Transverse colon (tissue), 4 donors: Measurements from ENCODE around the gene EPB41L4B. TPM values are rescaled to one million over a fixed set of nuclear protein-coding genes. Genes with fewer than 3 reads are reported as not detected.

Experiments
- DNase-seq: peaks from one replicate; pipeline ENCODE4 v3.0.0-alpha.2; 2019
- H3K27ac ChIP-seq, 4 donors: fragments of 200-600 bp; sonication (generic); 2 replicates each; pipeline ENCODE4 v1.5.1; 2016 to 2018; ENCODE audit warnings: inconsistent platforms in 4 of 4
- H3K27me3 ChIP-seq: fragments of 200-600 bp; sonication (generic); 2 replicates; pipeline ENCODE4 v1.5.1; 2017; ENCODE audit warnings: inconsistent platforms
- H3K36me3 ChIP-seq, 4 donors: fragments of 200-600 bp; sonication (generic); 2 replicates each; pipeline ENCODE4 v1.5.1; 2017 to 2019; ENCODE audit warnings: inconsistent platforms in 4 of 4
- H3K4me1 ChIP-seq, 4 donors: fragments of 200-600 bp; sonication (generic); 2 replicates each; pipeline ENCODE4 v1.5.1; 2017 to 2020; ENCODE audit warnings: inconsistent platforms in 4 of 4
- H3K4me3 ChIP-seq, 4 donors: fragments of 200-600 bp; sonication (generic); 1 replicate in 1 of 4; 2 replicates in 3 of 4; pipeline versions ENCODE4 v1.5.1 to v1.6.1; 2017 to 2019; ENCODE audit warnings: inconsistent platforms in 4 of 4
- H3K9me3 ChIP-seq, 2 donors: fragments of 200-600 bp; sonication (generic); 2 replicates each; pipeline ENCODE4 v1.5.1; 2017 to 2019; ENCODE audit warnings: inconsistent platforms in 2 of 2
- EP300 ChIP-seq: sonication (generic); formaldehyde crosslinking; IDR thresholded peaks from one replicate; pipeline ENCODE4 v1.6.1; 2017; ENCODE audit warnings: antibody characterized with exemption, low read depth
- POLR2A ChIP-seq: fragments of 450-650 bp; IDR thresholded peaks from one replicate; pipeline ENCODE4 v1.6.1; 2016; ENCODE audit warnings: antibody characterized with exemption, mild to moderate bottlenecking, moderate library complexity
- POLR2AphosphoS5 ChIP-seq, 3 donors: sonication (generic); formaldehyde crosslinking; IDR thresholded peaks; one replicate each; pipeline ENCODE4 v1.6.1; 2016; ENCODE audit warnings: antibody characterized with exemption in 3 of 3
- WGBS, 2 donors: methylation state at CpG; one replicate each; pipeline ENCODE4 v1.1.5; 2018; ENCODE audit warnings: low coverage in 1 of 2; 5-methylcytosine and 5-hydroxymethylcytosine counted together
- in situ Hi-C, 4 donors: fragments of 200-750 bp; cut with MboI; loops; one replicate each; pipeline versions ENCODE4 v1.15.0 to v1.15.1; 2017; ENCODE audit warnings: low sequenced_read_pairs in 3 of 4, low pct_ligation_motif_present in 1 of 4, low pct_unique_long_range_greater_than_20kb in 1 of 4
- intact Hi-C: fragments of 100-400 bp; cut with DNase I; formaldehyde crosslinking; loops from one replicate; pipeline ENCODE4 v1.15.1; 2023; ENCODE audit warnings: low total_unique reads
- total RNA-seq, 4 donors: library from RNA; depleted of rRNA; stranded (reverse); fragments of >200 nt; gene quantifications; one replicate each; pipeline ENCODE4 v1.1.0, GENCODE V29; 2016
- TF ChIP-seq, protein P1 (sequence below), 5 experiments: fragments of 200-600 bp in 3 of 5; fragments of 450-650 bp in 2 of 5; sonication (generic) in 3 of 5; IDR thresholded peaks; 1 replicate in 2 of 5; 2 replicates in 3 of 5; pipeline ENCODE4 v1.5.1; 2016 to 2017; ENCODE audit warnings: antibody characterized with exemption in 5 of 5, inconsistent platforms in 3 of 5, mild to moderate bottlenecking in 2 of 5, moderate library complexity in 1 of 5

Gene EPB41L4B
- total RNA-seq, 4 donors from 2014 or later = 76.8 to 159 (median 110) TPM

DNA sequence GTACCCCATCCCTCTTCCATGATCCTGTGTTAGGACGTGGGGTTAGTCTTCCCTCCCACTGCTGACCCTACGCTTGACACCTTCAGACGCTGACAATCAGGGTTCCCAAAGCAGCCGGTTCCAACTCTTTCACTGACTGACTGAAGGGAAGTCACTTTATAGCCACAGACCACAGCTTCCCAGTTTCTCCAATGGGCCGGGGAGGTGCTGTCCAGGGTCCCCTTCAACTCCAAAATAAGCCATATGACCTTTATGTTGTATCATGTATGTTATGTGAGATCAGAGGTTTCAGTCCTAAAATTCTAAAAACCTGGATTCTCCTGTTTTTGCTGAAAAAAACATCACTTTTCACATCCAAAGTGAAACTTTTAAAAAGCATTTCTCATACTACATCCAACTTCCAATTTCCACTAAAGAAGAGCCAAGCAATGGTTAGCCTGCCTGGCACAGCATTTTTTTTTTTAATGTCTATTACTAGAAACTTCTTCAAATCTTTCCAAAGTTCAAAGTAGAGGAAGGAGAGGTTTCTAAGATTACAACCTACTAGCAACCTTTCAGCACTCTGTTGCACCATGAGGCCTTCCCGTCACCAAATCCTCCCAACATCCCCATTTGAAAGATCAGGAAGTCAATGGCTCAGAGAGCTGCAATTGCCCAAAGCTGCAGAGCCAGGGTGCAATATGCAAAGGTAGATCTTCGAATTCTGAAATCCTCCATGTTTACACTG lies 5.2 kb downstream of the EPB41L4B start:
- H3K27me3 ChIP-seq = peaks cover 21% of the 10 kb centered on the region
- in situ Hi-C loops = loop anchor here in 1 of 4 donors (5.0 kb wide), 1 partner anchor 68 kb away; no protein-coding TSS in a partner anchor
- WGBS, 2 donors = 50 to 60% methylated on average over 1 to 7 of the region's 7 CpGs
- no peak overlapping the region for H3K4me3 ChIP-seq
- H3K27ac ChIP-seq = peak overlapping the region; percentile 80 to 93 (median 86)
- TF ChIP-seq EP300 = no peak
- peaks cover 11 to 66% (median 36%) of the 10 kb centered on the region in 4 donors for H3K4me1 ChIP-seq
- DNase-seq = no peak
- intact Hi-C loops = loop anchor here (10.0 kb wide), 1 partner anchor 381 kb away; the partner anchor contains the start of genes ABITRAM and ELP1
- H3K36me3 ChIP-seq = no peaks in the 10 kb centered on the region
- no peaks in the 10 kb centered on the region for H3K9me3 ChIP-seq

DNA sequence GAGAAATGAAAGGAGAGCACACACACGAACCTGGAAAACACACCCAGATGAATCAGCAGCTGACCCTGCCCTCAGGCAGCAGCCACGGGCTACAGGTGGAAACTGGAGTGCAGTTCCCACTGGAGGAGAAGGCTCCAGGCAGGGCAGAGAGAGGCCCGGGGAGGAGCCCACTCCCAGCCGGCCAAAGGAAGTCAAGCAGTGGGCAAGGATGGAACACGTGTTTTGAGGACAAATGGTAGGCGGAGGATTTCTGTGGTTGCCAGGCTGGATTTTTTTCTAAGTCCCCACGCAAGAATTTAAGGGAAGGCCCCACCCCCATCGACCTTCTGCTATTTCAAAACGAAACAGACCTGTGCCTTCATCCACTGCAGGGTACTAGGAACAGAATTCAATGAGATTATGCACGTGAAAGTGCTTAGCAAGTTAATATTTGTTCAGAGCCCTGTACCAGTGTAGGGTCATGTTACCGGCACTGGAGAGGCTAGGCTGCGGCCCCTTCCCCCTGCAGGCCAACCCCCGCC lies 6.8 kb downstream of the EPB41L4B start:
- intact Hi-C loops (loop anchor here (10.0 kb wide), 1 partner anchor 379 kb away; the partner anchor contains the start of genes ABITRAM and ELP1), in situ Hi-C loops (no loop called here)
- peak; percentile 42 for DNase-seq
- Histone ChIP-seq H3K36me3 (no peaks in the 10 kb centered on the region), H3K9me3 (no peaks in the 10 kb centered on the region), H3K27me3 (peaks cover 12% of the 10 kb centered on the region), H3K27ac (peak overlapping the region; percentile 7 to 81 (median 60)), H3K4me3 (no peak overlapping the region), H3K4me1 (peaks cover 20 to 79% (median 50%) of the 10 kb centered on the region in 4 donors)
- peak in 2 of 3 donors; percentile 5 to 29 for TF ChIP-seq POLR2AphosphoS5 (IDR thresholded peaks at IDR 0.05)
- TF ChIP-seq, protein P1, sequence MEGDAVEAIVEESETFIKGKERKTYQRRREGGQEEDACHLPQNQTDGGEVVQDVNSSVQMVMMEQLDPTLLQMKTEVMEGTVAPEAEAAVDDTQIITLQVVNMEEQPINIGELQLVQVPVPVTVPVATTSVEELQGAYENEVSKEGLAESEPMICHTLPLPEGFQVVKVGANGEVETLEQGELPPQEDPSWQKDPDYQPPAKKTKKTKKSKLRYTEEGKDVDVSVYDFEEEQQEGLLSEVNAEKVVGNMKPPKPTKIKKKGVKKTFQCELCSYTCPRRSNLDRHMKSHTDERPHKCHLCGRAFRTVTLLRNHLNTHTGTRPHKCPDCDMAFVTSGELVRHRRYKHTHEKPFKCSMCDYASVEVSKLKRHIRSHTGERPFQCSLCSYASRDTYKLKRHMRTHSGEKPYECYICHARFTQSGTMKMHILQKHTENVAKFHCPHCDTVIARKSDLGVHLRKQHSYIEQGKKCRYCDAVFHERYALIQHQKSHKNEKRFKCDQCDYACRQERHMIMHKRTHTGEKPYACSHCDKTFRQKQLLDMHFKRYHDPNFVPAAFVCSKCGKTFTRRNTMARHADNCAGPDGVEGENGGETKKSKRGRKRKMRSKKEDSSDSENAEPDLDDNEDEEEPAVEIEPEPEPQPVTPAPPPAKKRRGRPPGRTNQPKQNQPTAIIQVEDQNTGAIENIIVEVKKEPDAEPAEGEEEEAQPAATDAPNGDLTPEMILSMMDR (IDR thresholded peaks at IDR 0.05) = no peak
- TF ChIP-seq EP300 = no peak
- TF ChIP-seq POLR2A = peak; percentile 30
- 46 to 66% methylated on average over 10 to 13 of the region's 13 CpGs for WGBS, 2 donors

DNA sequence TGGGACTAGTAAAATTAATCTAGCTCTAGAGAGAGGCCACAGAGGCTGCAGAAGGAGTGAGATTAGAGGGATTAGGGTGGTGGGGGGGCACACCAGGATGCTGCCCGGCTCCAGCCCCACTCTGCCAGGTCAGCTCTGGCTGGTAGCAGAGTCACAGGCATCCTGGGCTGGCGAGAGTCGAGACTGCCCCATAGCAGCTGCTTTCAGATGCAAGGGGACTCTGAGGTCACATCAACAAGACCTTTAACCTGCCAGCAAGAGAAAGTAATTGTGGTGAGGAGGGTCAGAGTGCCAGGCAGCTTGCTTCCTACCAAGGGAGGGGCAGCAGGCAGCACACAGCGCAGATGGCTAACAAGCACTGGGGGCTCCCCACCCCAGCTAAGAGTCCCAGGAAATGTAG lies 7.5 kb downstream of the EPB41L4B start:
- in situ Hi-C loops = no loop called here
- TF ChIP-seq POLR2A (no peak), POLR2AphosphoS5 (IDR thresholded peaks at IDR 0.05) (peak in 1 of 3 donors; percentile 8)
- H3K27me3 ChIP-seq = peaks cover 5% of the 10 kb centered on the region
- H3K4me3 ChIP-seq = no peak overlapping the region
- peak; percentile 43 for DNase-seq
- no peaks in the 10 kb centered on the region for H3K36me3 ChIP-seq
- intact Hi-C loops = loop anchor here (10.0 kb wide), 1 partner anchor 379 kb away; the partner anchor contains the start of genes ABITRAM and ELP1
- H3K9me3 ChIP-seq = no peaks in the 10 kb centered on the region
- H3K27ac ChIP-seq = peak overlapping the region; percentile 7 to 81 (median 60)
- 53 to 100% methylated on average over 1 to 4 of the region's 4 CpGs for WGBS, 2 donors
- H3K4me1 ChIP-seq = peaks cover 25 to 81% (median 54%) of the 10 kb centered on the region in 4 donors

GRCh38 chr9:109312783-109313182 lies 8.1 kb downstream of the EPB41L4B start:
- no peak for DNase-seq
- TF ChIP-seq EP300 = no peak
- TF ChIP-seq, protein P1 (IDR thresholded peaks at IDR 0.05) = no peak
- TF ChIP-seq POLR2A = no peak
- no peak for TF ChIP-seq POLR2AphosphoS5 (IDR thresholded peaks at IDR 0.05)
- WGBS, 2 donors = 81 to 87% methylated on average over 5 to 7 of the region's 7 CpGs
- H3K4me3 ChIP-seq = no peak overlapping the region
- H3K4me1 ChIP-seq = peaks cover 28 to 81% (median 60%) of the 10 kb centered on the region in 4 donors
- intact Hi-C loops = loop anchor here (10.0 kb wide), 1 partner anchor 378 kb away; the partner anchor contains the start of genes ABITRAM and ELP1
- H3K9me3 ChIP-seq = no peaks in the 10 kb centered on the region
- H3K27me3 ChIP-seq = peaks cover 3% of the 10 kb centered on the region
- H3K27ac ChIP-seq = peak overlapping the region in 3 of 4 donors; percentile 55 to 81 (median 66)
- in situ Hi-C loops = no loop called here
- H3K36me3 ChIP-seq = no peaks in the 10 kb centered on the region

DNA sequence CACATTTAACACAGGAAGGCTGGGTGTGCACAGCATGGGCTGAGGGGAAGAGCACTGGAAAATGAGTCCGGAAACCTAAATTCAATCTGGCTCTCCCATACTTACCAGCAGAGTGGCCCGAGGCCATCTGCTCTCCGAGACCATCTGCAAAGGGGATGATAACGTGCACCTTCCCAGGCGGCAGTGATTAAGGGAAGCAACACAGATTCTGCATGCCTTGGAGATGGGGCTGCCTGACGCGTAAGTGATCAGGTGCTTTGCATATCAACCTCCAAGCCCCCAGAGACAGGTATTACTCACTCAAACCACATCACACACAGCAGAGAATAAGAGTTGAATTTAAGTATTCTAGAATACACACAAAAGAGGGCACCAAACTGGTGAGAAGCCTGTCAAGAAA lies 9.1 kb downstream of the EPB41L4B start:
- no peak for DNase-seq
- Histone ChIP-seq H3K27ac (no peak overlapping the region), H3K9me3 (no peaks in the 10 kb centered on the region), H3K4me3 (no peak overlapping the region), H3K36me3 (no peaks in the 10 kb centered on the region), H3K27me3 (no peaks in the 10 kb centered on the region), H3K4me1 (peaks cover 27 to 77% (median 55%) of the 10 kb centered on the region in 4 donors)
- intact Hi-C loops = loop anchor here (10.0 kb wide), 1 partner anchor 377 kb away; the partner anchor contains the start of genes ABITRAM and ELP1
- 58 to 76% methylated on average over 7 of the region's 7 CpGs for WGBS, 2 donors
- TF ChIP-seq POLR2A (no peak), POLR2AphosphoS5 (IDR thresholded peaks at IDR 0.05) (no peak), EP300 (no peak)
- TF ChIP-seq, protein P1 (IDR thresholded peaks at IDR 0.05) = no peak
- in situ Hi-C loops = no loop called here
